22Rv1 (cell line): ENCODE results near the gene SFXN2.
"Not testable (repeated sequence)": the region's sequence is repeated elsewhere in the genome, so short reads cannot be mapped to it uniquely, and the experiment has no call there.

Experiments
- H3K27ac ChIP-seq: fragments of 450-650 bp; 2 replicates; pipeline ENCODE4 v1.5.1; 2017
- ZFX ChIP-seq: fragments of 450-650 bp; IDR thresholded peaks from 2 replicates; pipeline ENCODE4 v1.6.1; 2017; ENCODE audit warnings: antibody characterized with exemption, borderline replicate concordance
- TF ChIP-seq, protein P1 (sequence below): fragments of 450-650 bp; IDR thresholded peaks from 2 replicates; pipeline ENCODE4 v1.5.1; 2017; ENCODE audit warnings: mild to moderate bottlenecking

Gene SFXN2

GRCh38 chr10:102757323-102757722, 42.9 kb downstream of the SFXN2 start:
- TF ChIP-seq, protein P1, sequence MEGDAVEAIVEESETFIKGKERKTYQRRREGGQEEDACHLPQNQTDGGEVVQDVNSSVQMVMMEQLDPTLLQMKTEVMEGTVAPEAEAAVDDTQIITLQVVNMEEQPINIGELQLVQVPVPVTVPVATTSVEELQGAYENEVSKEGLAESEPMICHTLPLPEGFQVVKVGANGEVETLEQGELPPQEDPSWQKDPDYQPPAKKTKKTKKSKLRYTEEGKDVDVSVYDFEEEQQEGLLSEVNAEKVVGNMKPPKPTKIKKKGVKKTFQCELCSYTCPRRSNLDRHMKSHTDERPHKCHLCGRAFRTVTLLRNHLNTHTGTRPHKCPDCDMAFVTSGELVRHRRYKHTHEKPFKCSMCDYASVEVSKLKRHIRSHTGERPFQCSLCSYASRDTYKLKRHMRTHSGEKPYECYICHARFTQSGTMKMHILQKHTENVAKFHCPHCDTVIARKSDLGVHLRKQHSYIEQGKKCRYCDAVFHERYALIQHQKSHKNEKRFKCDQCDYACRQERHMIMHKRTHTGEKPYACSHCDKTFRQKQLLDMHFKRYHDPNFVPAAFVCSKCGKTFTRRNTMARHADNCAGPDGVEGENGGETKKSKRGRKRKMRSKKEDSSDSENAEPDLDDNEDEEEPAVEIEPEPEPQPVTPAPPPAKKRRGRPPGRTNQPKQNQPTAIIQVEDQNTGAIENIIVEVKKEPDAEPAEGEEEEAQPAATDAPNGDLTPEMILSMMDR: no peak
- no peak for TF ChIP-seq ZFX
- no peak overlapping the region for H3K27ac ChIP-seq

DNA sequence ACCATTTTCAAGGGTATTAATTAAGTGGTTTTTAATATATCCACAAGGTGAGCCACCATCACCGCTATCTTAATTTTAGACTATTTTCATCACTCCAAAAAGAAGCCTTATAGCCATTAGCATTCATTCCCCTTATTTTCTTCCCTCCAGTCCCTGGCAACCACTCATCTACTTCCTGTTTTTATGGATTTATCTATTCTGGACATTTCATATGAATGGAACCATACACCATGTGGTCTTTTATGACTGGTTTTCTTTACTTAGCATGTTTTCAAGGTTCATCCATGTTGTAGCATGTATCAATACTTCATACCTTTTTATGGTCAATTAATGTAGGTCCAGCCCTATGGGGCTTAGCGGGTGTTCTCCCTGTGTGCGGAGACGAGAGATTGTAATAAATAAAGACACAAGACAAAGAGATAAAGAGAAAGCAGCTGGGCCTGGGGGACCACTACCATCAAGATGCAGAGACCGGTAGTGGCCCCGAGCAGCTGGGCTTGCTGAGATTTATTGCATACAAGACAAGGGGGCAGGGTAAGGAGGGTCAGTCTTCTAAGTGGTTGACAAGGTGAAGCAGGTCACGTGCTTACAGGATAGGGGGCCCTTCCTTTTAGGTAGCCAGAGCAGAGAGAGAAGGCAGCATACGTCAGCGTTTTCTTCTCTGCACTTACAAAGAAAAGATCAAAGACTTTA, 44.0 kb downstream of the SFXN2 start:
- no peak overlapping the region for H3K27ac ChIP-seq
- TF ChIP-seq, protein P1: no peak
- TF ChIP-seq ZFX: no peak

GRCh38 chr10:102758933-102759262, 44.5 kb downstream of the SFXN2 start:
- not testable (repeated sequence) for H3K27ac ChIP-seq

- no peak for TF ChIP-seq ZFX
- TF ChIP-seq, protein P1: no peak
- no peak overlapping the region for H3K27ac ChIP-seq
These were observed 45.2 kb downstream of the SFXN2 start for GRCh38 chr10:102759497-102760210.

GRCh38 chr10:102761981-102762380, 47.5 kb downstream of the SFXN2 start:
- TF ChIP-seq, protein P1: no peak
- TF ChIP-seq ZFX: no peak
- H3K27ac ChIP-seq: no peak overlapping the region

DNA sequence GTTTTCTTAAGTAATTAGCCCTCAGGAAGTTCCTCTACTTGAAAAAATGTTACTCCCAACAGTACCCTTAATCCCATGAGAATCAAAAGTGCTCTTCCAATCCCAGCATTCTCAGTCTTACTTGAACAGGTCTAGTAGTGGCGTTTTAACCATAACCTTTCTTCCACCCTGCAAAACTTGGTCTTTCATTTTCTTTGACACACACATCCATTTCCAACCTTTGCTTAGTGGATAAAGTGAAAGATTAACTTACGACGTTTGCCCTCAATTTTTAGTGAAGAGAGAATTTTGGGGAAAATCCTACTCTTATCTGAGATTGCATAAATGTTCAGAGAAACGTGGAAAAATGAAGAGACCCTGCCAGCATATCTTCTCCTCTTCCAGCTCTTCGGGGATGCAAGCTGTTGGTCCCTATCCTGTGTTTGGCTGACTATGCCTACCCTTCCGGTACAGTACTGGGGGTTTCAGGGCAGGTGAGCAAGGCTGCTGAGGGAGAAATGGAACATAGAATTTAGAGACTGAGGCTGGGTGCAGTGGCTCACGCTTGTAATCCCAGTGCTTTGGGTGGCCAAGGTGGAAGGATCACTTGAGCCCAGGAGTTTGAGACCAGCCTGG, 48.1 kb downstream of the SFXN2 start:
- H3K27ac ChIP-seq: no peak overlapping the region
- TF ChIP-seq, protein P1: no peak
- no peak for TF ChIP-seq ZFX

DNA sequence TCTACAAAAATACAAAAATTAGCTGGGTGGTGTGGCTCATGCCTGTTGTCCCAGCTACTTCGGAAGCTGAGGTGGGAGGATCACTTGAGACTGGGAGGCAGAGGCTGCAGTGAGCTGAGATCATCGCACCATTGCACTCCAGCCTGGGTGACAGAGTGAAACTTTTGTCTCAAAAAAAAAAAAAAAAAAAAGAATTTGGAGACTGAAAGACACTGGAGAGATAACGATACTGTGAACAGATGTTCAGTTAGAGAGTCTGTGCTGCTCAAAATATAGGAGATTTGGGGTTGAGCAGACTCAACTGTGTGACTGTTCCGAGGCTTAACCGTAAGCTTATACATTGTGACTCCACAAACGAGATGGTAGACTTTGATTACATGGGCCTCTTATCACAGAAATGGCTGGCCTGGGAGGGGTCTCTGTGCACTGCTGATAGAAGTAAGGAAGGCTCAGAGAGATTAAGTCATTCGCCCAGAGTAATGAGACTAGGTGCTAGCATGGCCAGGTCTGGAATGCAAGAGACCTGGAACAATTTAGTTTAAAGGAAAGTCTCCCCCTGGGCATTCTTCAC, 48.7 kb downstream of the SFXN2 start:
- no peak overlapping the region for H3K27ac ChIP-seq
- no peak for TF ChIP-seq ZFX
- TF ChIP-seq, protein P1: no peak
